Measurements from ENCODE around the gene AOC3. TPM values are rescaled to one million over a fixed set of nuclear protein-coding genes. Genes with fewer than 3 reads are reported as not detected.
"Not testable (repeated sequence)": the region's sequence is repeated elsewhere in the genome, so short reads cannot be mapped to it uniquely, and the experiment has no call there.

The AOC3 gene
- total and polyA plus RNA-seq, 2 of the 8 experiments (the other 6 are each of a cell fraction or from before 2014, with no cell fraction given) = 2.5 to 2.7 TPM

GRCh38 chr17:42873932-42874695 lies 23.1 kb downstream of the AOC3 start:
- not testable (repeated sequence) for H2BK12ac ChIP-seq (ENCODE audit: low read depth, low read length)

More at GRCh38 chr17:42873932-42874695, 23.1 kb downstream of the AOC3 start:
- H3K36me3 ChIP-seq (ENCODE audit: control insufficient read depth in 2 of 4, insufficient read depth in 4 of 4, low read length in 3 of 4); H4K8ac ChIP-seq (ENCODE audit: extremely low read depth, insufficient read depth, low read length); DNase-seq (ENCODE audit: low read depth in 1 of 2, low spot score in 2 of 2); H3K4me3 ChIP-seq (ENCODE audit: extremely low read depth in 1 of 4, insufficient read depth in 2 of 4, low read depth in 3 of 4, low read length in 4 of 4); H3K14ac ChIP-seq (ENCODE audit: insufficient read length); H3K79me2 ChIP-seq (ENCODE audit: control insufficient read depth in 1 of 2, insufficient read depth in 2 of 2, low read length in 2 of 2); FAIRE-seq; H4K20me1 ChIP-seq (replicated peaks in 1 of 2; ENCODE audit: control insufficient read depth in 1 of 2, insufficient read depth in 2 of 2, low read length in 2 of 2); H4K91ac ChIP-seq (replicated peaks; ENCODE audit: insufficient read length, low read length); H3K27ac ChIP-seq (ENCODE audit: low read depth, low read length); H4K5ac ChIP-seq (ENCODE audit: insufficient read length, low read depth, low read length); H3K23ac ChIP-seq (ENCODE audit: insufficient read length); H2AFZ ChIP-seq (ENCODE audit: low read length); H3K18ac ChIP-seq (ENCODE audit: extremely low read depth, low read length); H3K9ac ChIP-seq (replicated peaks in 1 of 4; ENCODE audit: extremely low read depth in 1 of 4, low read depth in 3 of 4, low read length in 3 of 4); H3K4me2 ChIP-seq (ENCODE audit: insufficient read depth in 1 of 2, low read depth in 2 of 2, low read length in 2 of 2); H3K4ac ChIP-seq (replicated peaks; ENCODE audit: insufficient read length, low read depth, low read length); H3K79me1 ChIP-seq (ENCODE audit: low read depth, low read length); H3K23me2 ChIP-seq (ENCODE audit: low read depth, low read length); H2BK20ac ChIP-seq (ENCODE audit: low read length); H2BK15ac ChIP-seq (ENCODE audit: low read length); H2BK5ac ChIP-seq (ENCODE audit: low read depth, low read length); H3K4me1 ChIP-seq (replicated peaks in 1 of 4; ENCODE audit: control insufficient read depth in 3 of 4, insufficient read depth in 4 of 4, low read length in 3 of 4); H3K56ac ChIP-seq (replicated peaks; ENCODE audit: insufficient read length, low read depth, low read length); H3K27me3 ChIP-seq (replicated peaks in 1 of 4; ENCODE audit: control insufficient read depth in 3 of 4, extremely low read depth in 1 of 4, insufficient read depth in 3 of 4, low read length in 3 of 4); H2BK120ac ChIP-seq (replicated peaks; ENCODE audit: low read depth, low read length); H2AK5ac ChIP-seq (ENCODE audit: low read depth, low read length): not testable (repeated sequence)
- H3K9me3 ChIP-seq (ENCODE audit: insufficient read depth in 2 of 2, low read depth in 1 of 2, low read length in 1 of 2) = peaks cover 2 to 11% of the 10 kb centered on the region in 2 experiments; a peak in 1 of 4 replicates
- POLR2A ChIA-PET (ENCODE audit: partially characterized antibody) = interaction anchor here (1.1 to 1.5 kb wide), 2 partner anchors 26 to 29 kb away, joined by 4 to 7 read pairs; partner anchors contain the start of gene AOC2
- WGBS, 2 experiments (ENCODE audit: extremely low coverage in 1 of 2, insufficient coverage in 1 of 2, insufficient read length in 1 of 2, insufficient replicate concordance in 2 of 2, low coverage in 1 of 2, low lambda C conversion rate in 2 of 2, missing lambda C conversion rate in 1 of 2) = 97% methylated on average over 8 of the region's 12 CpGs; no CpG with 5 or more reads in 1 of the 2 experiments
- CTCF ChIA-PET (ENCODE audit: partially characterized antibody) = interaction anchor here (0.6 to 1.2 kb wide), 3 partner anchors 31 to 232 kb away, joined by 4 to 5 read pairs (median 4); no protein-coding TSS in a partner anchor

Data from H1 (cell line).